ENCODE measurements around the gene PCGF6.
A peak's percentile ranks its signal among the peaks of the same experiment; 100 is the strongest.

Gene PCGF6

DNA sequence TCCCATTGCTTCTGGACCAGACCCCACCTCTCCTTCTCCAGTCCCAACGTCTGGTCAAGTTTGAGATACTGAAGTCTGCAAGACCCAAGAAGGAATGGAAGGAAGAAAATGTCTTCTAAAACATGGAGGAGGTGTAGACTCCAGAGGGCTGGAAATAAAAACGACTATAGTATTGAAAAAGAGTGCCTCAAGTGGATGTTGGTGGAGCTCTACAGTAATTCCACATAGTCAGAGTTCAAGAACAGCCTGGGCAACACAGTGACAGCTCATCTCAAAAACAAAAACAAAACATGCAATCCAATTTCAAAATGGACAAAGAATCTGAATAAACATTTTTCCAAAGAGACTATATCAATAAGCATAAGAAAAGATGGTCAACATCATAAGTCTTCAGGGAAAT is 2.3 kb upstream of the PCGF6 start:
- H3K4me3 ChIP-seq (ENCODE audit: low read depth, low read length): no peak overlapping the region
- DNase-seq (ENCODE audit: low read depth): no peak
- TF ChIP-seq, protein P1, sequence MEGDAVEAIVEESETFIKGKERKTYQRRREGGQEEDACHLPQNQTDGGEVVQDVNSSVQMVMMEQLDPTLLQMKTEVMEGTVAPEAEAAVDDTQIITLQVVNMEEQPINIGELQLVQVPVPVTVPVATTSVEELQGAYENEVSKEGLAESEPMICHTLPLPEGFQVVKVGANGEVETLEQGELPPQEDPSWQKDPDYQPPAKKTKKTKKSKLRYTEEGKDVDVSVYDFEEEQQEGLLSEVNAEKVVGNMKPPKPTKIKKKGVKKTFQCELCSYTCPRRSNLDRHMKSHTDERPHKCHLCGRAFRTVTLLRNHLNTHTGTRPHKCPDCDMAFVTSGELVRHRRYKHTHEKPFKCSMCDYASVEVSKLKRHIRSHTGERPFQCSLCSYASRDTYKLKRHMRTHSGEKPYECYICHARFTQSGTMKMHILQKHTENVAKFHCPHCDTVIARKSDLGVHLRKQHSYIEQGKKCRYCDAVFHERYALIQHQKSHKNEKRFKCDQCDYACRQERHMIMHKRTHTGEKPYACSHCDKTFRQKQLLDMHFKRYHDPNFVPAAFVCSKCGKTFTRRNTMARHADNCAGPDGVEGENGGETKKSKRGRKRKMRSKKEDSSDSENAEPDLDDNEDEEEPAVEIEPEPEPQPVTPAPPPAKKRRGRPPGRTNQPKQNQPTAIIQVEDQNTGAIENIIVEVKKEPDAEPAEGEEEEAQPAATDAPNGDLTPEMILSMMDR (IDR thresholded peaks at IDR 0.05; ENCODE audit: control insufficient read depth, extremely low read depth, insufficient read depth): no peak

DNA sequence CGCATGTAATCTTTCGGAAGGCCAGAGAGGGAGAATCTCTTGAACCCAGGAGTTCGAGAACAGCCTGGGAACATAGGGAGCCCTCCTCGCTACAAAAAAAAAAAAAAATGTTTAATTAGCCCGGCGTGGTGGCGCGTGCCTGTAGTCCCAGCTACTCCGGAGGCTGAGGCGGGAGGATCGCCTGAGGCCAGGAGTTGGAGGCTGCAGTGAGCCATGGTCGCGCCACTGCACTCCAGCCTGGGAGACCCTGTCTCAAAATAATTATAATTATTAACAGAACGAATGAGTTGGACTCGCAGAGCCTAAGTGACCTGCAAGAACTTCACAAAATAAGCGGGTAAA is 794 bp downstream of the PCGF6 start:
- TF ChIP-seq, protein P1 (IDR thresholded peaks at IDR 0.05; ENCODE audit: control insufficient read depth, extremely low read depth, insufficient read depth): no peak

DNA sequence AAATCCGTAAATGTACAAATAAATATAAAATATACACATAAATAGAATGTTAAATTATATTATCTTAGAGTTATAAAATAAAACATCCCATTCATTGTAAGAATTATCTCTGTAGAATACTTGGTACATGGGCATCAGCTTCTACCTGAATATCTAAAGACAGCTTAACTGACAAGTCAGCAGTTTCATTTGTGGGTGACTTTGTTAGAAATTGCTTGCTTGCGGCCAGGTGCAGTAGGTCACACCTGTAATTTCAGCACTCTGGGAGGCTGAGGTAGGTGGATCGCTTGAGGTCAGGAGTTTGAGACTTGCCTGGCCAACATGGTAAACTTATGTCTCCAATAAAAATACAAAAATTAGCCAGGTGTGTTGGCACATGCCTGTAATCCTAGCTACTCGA is 14.6 kb downstream of the PCGF6 start:
- DNase-seq (ENCODE audit: low read depth): no peak

More for the DNA sequence above, 794 bp downstream of the PCGF6 start:
- peak overlapping the region; percentile 70 for H3K4me3 ChIP-seq (ENCODE audit: low read depth, low read length)
- no peak for DNase-seq (ENCODE audit: low read depth)

DNA sequence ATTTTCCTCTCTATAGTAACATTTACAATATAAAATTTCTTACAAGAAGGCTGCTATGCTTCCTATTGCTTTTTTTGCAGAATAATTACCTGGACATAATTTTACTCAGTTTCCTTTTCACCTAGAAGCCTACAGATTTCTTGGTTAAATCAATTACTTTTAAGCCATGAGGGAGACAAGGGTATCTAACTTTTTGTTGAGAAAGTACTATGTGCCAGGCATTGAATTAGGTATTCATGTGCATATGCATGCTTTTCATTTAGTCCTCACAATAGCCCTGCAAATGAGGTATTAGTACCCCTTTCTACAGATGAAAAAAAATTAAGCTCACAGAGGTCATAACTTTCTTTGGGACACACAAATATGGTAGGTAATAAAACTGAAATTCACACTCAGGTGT is 16.4 kb downstream of the PCGF6 start:
- TF ChIP-seq, protein P1 (IDR thresholded peaks at IDR 0.05; ENCODE audit: control insufficient read depth, extremely low read depth, insufficient read depth): no peak
- DNase-seq (ENCODE audit: low read depth): no peak

More for the DNA sequence above, 14.6 kb downstream of the PCGF6 start:
- H3K4me3 ChIP-seq (ENCODE audit: low read depth, low read length): no peak overlapping the region
- TF ChIP-seq, protein P1 (IDR thresholded peaks at IDR 0.05; ENCODE audit: control insufficient read depth, extremely low read depth, insufficient read depth): no peak

DNA sequence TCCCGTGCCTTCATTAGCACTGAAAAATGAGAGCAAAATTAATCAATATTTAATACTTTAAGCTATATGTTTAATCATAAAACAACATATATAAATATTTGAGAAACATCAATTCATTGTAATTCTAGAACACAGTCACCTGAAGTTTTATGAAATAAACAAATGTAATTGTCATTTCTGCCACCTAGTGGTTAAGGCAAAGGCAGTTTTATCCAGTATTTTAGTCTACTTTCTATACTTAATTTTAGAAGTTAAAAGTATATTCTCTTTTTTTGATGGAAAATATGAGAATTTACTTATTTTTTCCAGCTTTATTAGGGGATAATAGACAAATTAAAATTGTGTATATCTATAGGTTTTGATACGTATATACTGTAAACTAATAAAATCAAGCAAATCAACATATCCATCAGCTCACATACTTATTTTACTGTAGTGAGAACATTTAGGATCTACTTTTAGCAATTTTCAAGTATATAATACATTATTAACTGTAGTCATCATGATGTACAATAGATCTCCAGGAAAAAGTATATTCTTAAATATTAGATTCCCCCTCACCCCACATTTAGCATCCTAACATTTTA is 16.9 kb downstream of the PCGF6 start:
- TF ChIP-seq, protein P1 (IDR thresholded peaks at IDR 0.05; ENCODE audit: control insufficient read depth, extremely low read depth, insufficient read depth): peak; percentile 66
- H3K4me3 ChIP-seq (ENCODE audit: low read depth, low read length): no peak overlapping the region
- no peak for DNase-seq (ENCODE audit: low read depth)

More for the DNA sequence above, 16.4 kb downstream of the PCGF6 start:
- H3K4me3 ChIP-seq (ENCODE audit: low read depth, low read length): no peak overlapping the region

DNA sequence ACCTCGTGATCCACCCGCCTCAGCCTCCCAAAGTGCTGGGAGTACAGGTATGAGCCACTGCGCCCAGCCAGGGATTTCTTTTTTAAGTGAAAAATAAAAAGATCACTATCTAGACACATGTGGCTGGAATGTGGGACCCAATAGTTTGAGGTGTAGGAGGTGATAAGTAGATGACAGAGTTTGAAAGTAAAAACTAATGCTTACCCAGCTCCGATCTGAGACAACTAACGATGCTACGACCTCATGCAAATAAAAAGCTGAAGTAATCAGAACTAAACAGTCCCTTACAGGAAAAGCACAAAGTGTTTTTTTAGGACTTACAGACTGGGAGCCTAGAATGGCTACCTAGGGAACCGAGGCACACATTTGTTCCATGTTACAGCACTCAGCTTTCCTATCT is 23.0 kb downstream of the PCGF6 start:
- TF ChIP-seq, protein P1 (IDR thresholded peaks at IDR 0.05; ENCODE audit: control insufficient read depth, extremely low read depth, insufficient read depth): no peak
- no peak overlapping the region for H3K4me3 ChIP-seq (ENCODE audit: low read depth, low read length)
- no peak for DNase-seq (ENCODE audit: low read depth)

DNA sequence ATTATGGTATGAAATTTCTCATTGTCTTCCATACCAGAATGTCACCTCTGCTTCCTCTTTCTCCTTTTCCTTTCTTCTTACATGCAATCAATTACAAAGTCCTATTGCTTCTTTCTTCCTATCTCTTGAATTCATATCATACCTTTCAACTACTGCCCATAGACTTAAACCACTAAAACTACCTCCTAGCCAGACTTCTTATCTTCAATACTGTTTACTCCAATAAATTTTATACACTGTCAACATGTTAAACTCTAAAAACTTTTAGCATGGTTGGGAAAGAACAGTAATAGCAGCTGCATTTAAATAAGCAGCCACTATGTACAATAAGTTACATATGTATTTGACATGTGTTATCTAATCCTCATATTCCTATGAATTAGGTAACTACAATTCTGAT is 34.9 kb downstream of the PCGF6 start:
- H3K4me3 ChIP-seq (ENCODE audit: low read depth, low read length): no peak overlapping the region
- DNase-seq (ENCODE audit: low read depth): no peak
- TF ChIP-seq, protein P1 (IDR thresholded peaks at IDR 0.05; ENCODE audit: control insufficient read depth, extremely low read depth, insufficient read depth): no peak
